K562 (cell line): ENCODE results near the gene PRDM8. TPM values are rescaled to one million over a fixed set of nuclear protein-coding genes. Genes with fewer than 3 reads are reported as not detected.

Experiments used
- CBFA2T2 ChIP-seq: fragments of 450-650 bp; conservative IDR thresholded peaks from 2 replicates; pipeline ENCODE4 v1.6.1; 2017; ENCODE audit warnings: mild to moderate bottlenecking
- CREB1 ChIP-seq, 2 experiments: sonication (generic) in 1 of 2; formaldehyde crosslinking in 1 of 2; IDR thresholded peaks; 2 replicates each; pipeline versions ENCODE4 v1.6.1 to v1.8.0; 2012 to 2022; ENCODE audit warnings: inconsistent platforms in 1 of 2, mild to moderate bottlenecking in 1 of 2, missing genetic modification reagents in 1 of 2, moderate library complexity in 1 of 2
- FOXA3 ChIP-seq, 2 experiments: fragments of 450-650 bp in 1 of 2; sonication (generic) in 1 of 2; formaldehyde crosslinking; IDR thresholded peaks in 1 of 2; conservative IDR thresholded peaks in 1 of 2; 2 replicates each; pipeline versions ENCODE4 v1.4.0 to v1.8.0; 2020 to 2022; ENCODE audit warnings: mild to moderate bottlenecking in 2 of 2, missing genetic modification reagents in 1 of 2
- HES1 ChIP-seq: fragments of 450-650 bp; IDR thresholded peaks from 2 replicates; pipeline ENCODE4 v1.6.1; 2016; ENCODE audit warnings: low read depth, mild to moderate bottlenecking, moderate library complexity
- HIVEP1 ChIP-seq: fragments of 250-450 bp; sonication (Bioruptor Pico); IDR thresholded peaks from 2 replicates; pipeline ENCODE4 v1.4.0; 2020; ENCODE audit warnings: mild to moderate bottlenecking
- HMBOX1 ChIP-seq: sonication (generic); IDR thresholded peaks from 2 replicates; pipeline ENCODE4 v1.6.1; 2016
- HNRNPL ChIP-seq: fragments of 200-400 bp; formaldehyde crosslinking; IDR thresholded peaks from 2 replicates; pipeline ENCODE4 v1.6.1; 2017; ENCODE audit warnings: low read depth, mild to moderate bottlenecking, low read length
- PML ChIP-seq: IDR thresholded peaks from 2 replicates; pipeline ENCODE4 v1.6.1; 2012; ENCODE audit warnings: low read length, inconsistent platforms
- POLR2A ChIP-seq: fragments of 450-650 bp; conservative IDR thresholded peaks from 2 replicates; pipeline ENCODE4 v1.6.1; 2016
- POLR2H ChIP-seq: IDR thresholded peaks from 2 replicates; pipeline ENCODE4 v1.6.1; 2016; ENCODE audit warnings: missing genetic modification characterization, low read depth, mild to moderate bottlenecking, control low read depth, missing compliant biosample characterization, moderate library complexity
- ZHX1 ChIP-seq: fragments of 150-350 bp; conservative IDR thresholded peaks from 2 replicates; pipeline ENCODE4 v1.6.1; 2014; ENCODE audit warnings: low read length
- ZNF707 ChIP-seq: fragments of 250-450 bp; sonication (Bioruptor Pico); conservative IDR thresholded peaks from 2 replicates; pipeline ENCODE4 v1.8.0; 2022; ENCODE audit warnings: inconsistent platforms, mild to moderate bottlenecking, moderate library complexity
- polyA plus RNA-seq, 8 experiments: library from polyadenylated mRNA; depleted of rRNA in 4 of 8; stranded (reverse) in 5 of 8; unstranded in 3 of 8; fragments of >200 nt; fragmentation: Nextera tagmentation in 2 of 8; fragmentation: Illumina TruSeq in 1 of 8; extraction: Ambion mirVana in 2 of 8; extraction: Trizol in 1 of 8; gene quantifications; 2 replicates each; pipeline versions ENCODE4 v1.2.1 to v1.2.3, GENCODE V29; 2011 to 2014; ENCODE audit warnings: inconsistent platforms in 1 of 8, missing spikeins in 1 of 8
- total RNA-seq, 7 experiments: library from RNA; depleted of rRNA in 6 of 7; stranded (reverse); fragments of >200 nt in 6 of 7; fragmentation: Illumina TruSeq in 2 of 7; extraction: Trizol in 2 of 7; gene quantifications; 2 replicates each; pipeline versions ENCODE4 v1.2.1 to v1.2.3, GENCODE V29; 2011 to 2021; ENCODE audit warnings: low replicate concordance in 1 of 7
- TF ChIP-seq, protein P1 (sequence below), 3 experiments: fragments of 200-800 bp in 1 of 3; fragments of 250-450 bp in 1 of 3; fragments of 450-650 bp in 1 of 3; sonication (Bioruptor Pico) in 1 of 3; sonication (Bioruptor generic) in 1 of 3; formaldehyde crosslinking in 1 of 3; IDR thresholded peaks; 2 replicates each; pipeline versions ENCODE4 v1.6.1 to v1.8.0; 2016 to 2022; ENCODE audit warnings: mild to moderate bottlenecking in 2 of 3, missing genetic modification characterization in 2 of 3, missing compliant biosample characterization in 1 of 3, moderate library complexity in 1 of 3
- TF ChIP-seq, protein P2 (sequence below): fragments of 250-450 bp; sonication (Bioruptor Pico); IDR thresholded peaks from 2 replicates; pipeline ENCODE4 v1.8.0; 2021; ENCODE audit warnings: borderline replicate concordance, mild to moderate bottlenecking, moderate library complexity; ENCODE audit not compliant: poor library complexity, severe bottlenecking

The PRDM8 gene
- total and polyA plus RNA-seq, 9 of the 15 experiments (the other 6 are each of a cell fraction or from before 2014, with no cell fraction given), result 0.40 TPM; not detected in 8

DNA sequence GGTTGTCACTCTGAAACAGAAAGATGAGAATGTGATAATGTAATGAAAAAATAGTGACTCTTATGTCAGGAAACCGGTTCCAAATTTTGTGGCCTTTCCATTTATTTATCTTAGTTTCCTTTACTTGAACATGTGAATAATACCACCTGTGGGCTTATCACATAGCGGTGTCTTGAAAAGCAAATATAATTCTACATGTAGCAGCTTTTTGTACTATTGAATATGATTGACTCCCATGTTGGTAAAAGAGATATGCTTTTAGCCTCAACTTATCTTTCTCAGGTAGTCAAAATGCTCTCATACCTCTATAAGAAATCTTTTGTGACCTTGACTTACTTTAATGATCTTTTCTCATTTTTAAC is 12.0 kb downstream of the PRDM8 start (continued):
- TF ChIP-seq, protein P1, sequence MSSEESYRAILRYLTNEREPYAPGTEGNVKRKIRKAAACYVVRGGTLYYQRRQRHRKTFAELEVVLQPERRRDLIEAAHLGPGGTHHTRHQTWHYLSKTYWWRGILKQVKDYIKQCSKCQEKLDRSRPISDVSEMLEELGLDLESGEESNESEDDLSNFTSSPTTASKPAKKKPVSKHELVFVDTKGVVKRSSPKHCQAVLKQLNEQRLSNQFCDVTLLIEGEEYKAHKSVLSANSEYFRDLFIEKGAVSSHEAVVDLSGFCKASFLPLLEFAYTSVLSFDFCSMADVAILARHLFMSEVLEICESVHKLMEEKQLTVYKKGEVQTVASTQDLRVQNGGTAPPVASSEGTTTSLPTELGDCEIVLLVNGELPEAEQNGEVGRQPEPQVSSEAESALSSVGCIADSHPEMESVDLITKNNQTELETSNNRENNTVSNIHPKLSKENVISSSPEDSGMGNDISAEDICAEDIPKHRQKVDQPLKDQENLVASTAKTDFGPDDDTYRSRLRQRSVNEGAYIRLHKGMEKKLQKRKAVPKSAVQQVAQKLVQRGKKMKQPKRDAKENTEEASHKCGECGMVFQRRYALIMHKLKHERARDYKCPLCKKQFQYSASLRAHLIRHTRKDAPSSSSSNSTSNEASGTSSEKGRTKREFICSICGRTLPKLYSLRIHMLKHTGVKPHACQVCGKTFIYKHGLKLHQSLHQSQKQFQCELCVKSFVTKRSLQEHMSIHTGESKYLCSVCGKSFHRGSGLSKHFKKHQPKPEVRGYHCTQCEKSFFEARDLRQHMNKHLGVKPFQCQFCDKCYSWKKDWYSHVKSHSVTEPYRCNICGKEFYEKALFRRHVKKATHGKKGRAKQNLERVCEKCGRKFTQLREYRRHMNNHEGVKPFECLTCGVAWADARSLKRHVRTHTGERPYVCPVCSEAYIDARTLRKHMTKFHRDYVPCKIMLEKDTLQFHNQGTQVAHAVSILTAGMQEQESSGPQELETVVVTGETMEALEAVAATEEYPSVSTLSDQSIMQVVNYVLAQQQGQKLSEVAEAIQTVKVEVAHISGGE (CRISPR knock-in tag; IDR thresholded peaks at IDR 0.05), result no peak
- TF ChIP-seq CBFA2T2, result no peak
- no peak for TF ChIP-seq ZHX1
- TF ChIP-seq PML, result no peak
- TF ChIP-seq HNRNPL, result no peak
- TF ChIP-seq HES1, result no peak
- no peak for TF ChIP-seq POLR2H (tag)
- no peak for TF ChIP-seq CREB1 (IDR thresholded peaks at IDR 0.05)
- TF ChIP-seq CREB1 (CRISPR knock-in tag; IDR thresholded peaks at IDR 0.05), result no peak
- no peak for TF ChIP-seq FOXA3 (CRISPR knock-in tag; conservative IDR thresholded peaks at IDR 0.05 in 1 of 2, IDR thresholded peaks at IDR 0.05 in 1 of 2)
- TF ChIP-seq ZNF707 (CRISPR knock-in tag), result no peak
- TF ChIP-seq HIVEP1 (CRISPR knock-in tag), result no peak
- no peak for TF ChIP-seq POLR2A
- no peak for TF ChIP-seq HMBOX1
- TF ChIP-seq, protein P2, sequence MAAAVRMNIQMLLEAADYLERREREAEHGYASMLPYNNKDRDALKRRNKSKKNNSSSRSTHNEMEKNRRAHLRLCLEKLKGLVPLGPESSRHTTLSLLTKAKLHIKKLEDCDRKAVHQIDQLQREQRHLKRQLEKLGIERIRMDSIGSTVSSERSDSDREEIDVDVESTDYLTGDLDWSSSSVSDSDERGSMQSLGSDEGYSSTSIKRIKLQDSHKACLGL (CRISPR knock-in tag), result no peak
- TF ChIP-seq, all 486 proteins: peak for 0
